HL-60 (cell line): ENCODE measurements around the gene PRDM15.

Source experiments
- DNase-seq, 2 experiments: peaks; one replicate each; pipeline ENCODE4 v3.0.0-alpha.2; 2010 to 2020; ENCODE audit warnings: low read depth in 1 of 2, low spot score in 1 of 2
- H3K27ac ChIP-seq: fragments of 250-450 bp; sonication (Bioruptor Pico); replicated peaks from 2 replicates; pipeline ENCODE4 v1.5.1; 2020; ENCODE audit warnings: mild to moderate bottlenecking, moderate library complexity
- H3K27me3 ChIP-seq: fragments of 250-450 bp; sonication (Bioruptor Pico); 2 replicates; pipeline ENCODE4 v1.5.1; 2021; ENCODE audit warnings: mild to moderate bottlenecking, moderate library complexity; ENCODE audit not compliant: insufficient read depth, poor library complexity, severe bottlenecking
- H3K4me3 ChIP-seq: replicated peaks from 2 replicates; pipeline ENCODE4 v1.5.1; 2011; ENCODE audit warnings: mild to moderate bottlenecking, control low read depth, low read length; ENCODE audit not compliant: insufficient read depth
- GABPA ChIP-seq: IDR thresholded peaks from 2 replicates; pipeline ENCODE4 v1.6.1; 2012; ENCODE audit warnings: low read depth
- POLR2AphosphoS5 ChIP-seq: IDR thresholded peaks from 2 replicates; pipeline ENCODE4 v1.6.1; 2012; ENCODE audit warnings: low read depth
- REST ChIP-seq: IDR thresholded peaks from 2 replicates; pipeline ENCODE4 v1.6.1; 2012; ENCODE audit warnings: low read depth; ENCODE audit not compliant: insufficient replicate concordance
- SPI1 ChIP-seq: IDR thresholded peaks from 2 replicates; pipeline ENCODE4 v1.6.1; 2012; ENCODE audit warnings: low read depth, mild to moderate bottlenecking, borderline replicate concordance
- TF ChIP-seq, protein P1 (sequence below): IDR thresholded peaks from one replicate; pipeline ENCODE4 v1.5.1; 2011; ENCODE audit warnings: low read length, control low read depth, inconsistent platforms; ENCODE audit not compliant: insufficient read depth

The PRDM15 gene

GRCh38 chr21:41847066-41847804 is 31.9 kb downstream of the PRDM15 start:
- Histone ChIP-seq H3K27ac (no peak overlapping the region), H3K4me3 (no peak overlapping the region), H3K27me3 (no peaks in the 10 kb centered on the region)
- no peak for DNase-seq
- TF ChIP-seq POLR2AphosphoS5: no peak
- TF ChIP-seq, protein P1, sequence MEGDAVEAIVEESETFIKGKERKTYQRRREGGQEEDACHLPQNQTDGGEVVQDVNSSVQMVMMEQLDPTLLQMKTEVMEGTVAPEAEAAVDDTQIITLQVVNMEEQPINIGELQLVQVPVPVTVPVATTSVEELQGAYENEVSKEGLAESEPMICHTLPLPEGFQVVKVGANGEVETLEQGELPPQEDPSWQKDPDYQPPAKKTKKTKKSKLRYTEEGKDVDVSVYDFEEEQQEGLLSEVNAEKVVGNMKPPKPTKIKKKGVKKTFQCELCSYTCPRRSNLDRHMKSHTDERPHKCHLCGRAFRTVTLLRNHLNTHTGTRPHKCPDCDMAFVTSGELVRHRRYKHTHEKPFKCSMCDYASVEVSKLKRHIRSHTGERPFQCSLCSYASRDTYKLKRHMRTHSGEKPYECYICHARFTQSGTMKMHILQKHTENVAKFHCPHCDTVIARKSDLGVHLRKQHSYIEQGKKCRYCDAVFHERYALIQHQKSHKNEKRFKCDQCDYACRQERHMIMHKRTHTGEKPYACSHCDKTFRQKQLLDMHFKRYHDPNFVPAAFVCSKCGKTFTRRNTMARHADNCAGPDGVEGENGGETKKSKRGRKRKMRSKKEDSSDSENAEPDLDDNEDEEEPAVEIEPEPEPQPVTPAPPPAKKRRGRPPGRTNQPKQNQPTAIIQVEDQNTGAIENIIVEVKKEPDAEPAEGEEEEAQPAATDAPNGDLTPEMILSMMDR: no peak
- TF ChIP-seq GABPA: no peak
- no peak for TF ChIP-seq SPI1
- no peak for TF ChIP-seq REST

DNA sequence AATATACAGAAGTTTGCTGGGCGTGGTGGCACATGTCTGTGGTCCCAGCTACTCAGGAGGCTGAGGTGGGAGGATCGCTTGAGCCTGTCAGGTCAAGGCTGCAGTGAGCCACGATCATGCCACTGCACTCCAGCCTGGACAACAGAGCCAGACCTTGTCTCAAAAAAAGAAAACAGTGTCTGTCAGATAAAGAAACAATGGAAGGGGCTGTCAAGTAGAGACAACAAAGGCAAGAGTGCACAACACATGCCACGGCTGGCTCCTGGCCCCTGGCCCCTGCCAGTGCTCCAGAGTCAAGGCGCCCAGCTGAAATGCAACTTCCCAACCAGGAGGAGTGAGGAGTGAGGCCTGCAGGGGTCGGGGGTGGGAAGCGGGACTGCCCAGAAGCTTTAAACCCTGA is 32.6 kb downstream of the PRDM15 start:
- no peaks in the 10 kb centered on the region for H3K27me3 ChIP-seq
- TF ChIP-seq, protein P1: no peak
- TF ChIP-seq REST (no peak), GABPA (no peak), POLR2AphosphoS5 (no peak), SPI1 (no peak)
- DNase-seq: no peak
- no peak overlapping the region for H3K27ac ChIP-seq
- no peak overlapping the region for H3K4me3 ChIP-seq

GRCh38 chr21:41846033-41846317 is 33.2 kb downstream of the PRDM15 start:
- Histone ChIP-seq H3K4me3 (no peak overlapping the region), H3K27ac (no peak overlapping the region), H3K27me3 (no peaks in the 10 kb centered on the region)
- no peak for DNase-seq
- TF ChIP-seq, protein P1: no peak
- no peak for TF ChIP-seq SPI1
- no peak for TF ChIP-seq POLR2AphosphoS5
- TF ChIP-seq GABPA: no peak
- TF ChIP-seq REST: no peak
